Osteocyte (in vitro differentiated cells): Measurements from ENCODE around the gene GABRB3. TPM values are rescaled to one million over a fixed set of nuclear protein-coding genes. Genes with fewer than 3 reads are reported as not detected.

ENCODE experiments used
- DNase-seq: peaks from one replicate; pipeline ENCODE4 v3.0.0; 2021; ENCODE audit warnings: mixed read lengths; ENCODE audit not compliant: unreplicated experiment; ENCODE audit errors: extremely low spot score
- H3K27ac Mint-ChIP-seq: one replicate; pipeline ENCODE4 v1.8.0; 2021; ENCODE audit warnings: mild to moderate bottlenecking, mixed read lengths; ENCODE audit not compliant: unreplicated experiment
- H3K27me3 Mint-ChIP-seq: one replicate; pipeline ENCODE4 v1.8.0; 2021; ENCODE audit warnings: mixed read lengths; ENCODE audit not compliant: unreplicated experiment
- H3K36me3 Mint-ChIP-seq: one replicate; pipeline ENCODE4 v1.8.0; 2021; ENCODE audit warnings: mixed read lengths; ENCODE audit not compliant: unreplicated experiment
- H3K4me1 Mint-ChIP-seq: one replicate; pipeline ENCODE4 v1.8.0; 2021; ENCODE audit warnings: mixed read lengths; ENCODE audit not compliant: unreplicated experiment
- H3K4me3 Mint-ChIP-seq: one replicate; pipeline ENCODE4 v1.8.0; 2021; ENCODE audit warnings: mild to moderate bottlenecking, moderate library complexity, mixed read lengths; ENCODE audit not compliant: unreplicated experiment
- H3K9me3 Mint-ChIP-seq: one replicate; pipeline ENCODE4 v1.8.0; 2021; ENCODE audit warnings: mixed read lengths; ENCODE audit not compliant: unreplicated experiment
- CTCF ChIP-seq: fragments of 200-600 bp; sonication (generic); IDR thresholded peaks from 2 replicates; pipeline ENCODE4 v1.5.0; 2021; ENCODE audit warnings: antibody characterized with exemption, mild to moderate bottlenecking, moderate library complexity
- long read RNA-seq: library from polyadenylated mRNA; unstranded; transcript quantifications from one replicate; pipeline ENCODE4 v2.0.0, GENCODE V29; 2021
- total RNA-seq: library from RNA; stranded (reverse); gene quantifications from 2 replicates; pipeline ENCODE4 v1.2.1, GENCODE V29; 2021

Gene GABRB3
- 7.4 and 9.7 TPM in 2 replicates for total RNA-seq
- long read RNA-seq, transcript GABRB3-203 (7 exons, 1,900 nt), result major isoform, 21 of 23 reads
- long read RNA-seq, partial matches to known transcripts, result 0 of 23 reads
- long read RNA-seq, other reads (novel, unspliced or antisense), result 2 of 23 reads

GRCh38 chr15:26772154-26773066 is at the start of gene GABRB3:
GABRB3 (minus strand) TSS chr15:26773066.
- peaks cover 8% of the 10 kb centered on the region for H3K4me1 Mint-ChIP-seq
- peaks cover 52% of the 10 kb centered on the region for H3K27me3 Mint-ChIP-seq
- peak within 1 kb of the TSS; percentile 72 for H3K4me3 Mint-ChIP-seq
- no peak for TF ChIP-seq CTCF
- no peak for DNase-seq
- no peaks in the 10 kb centered on the region for H3K36me3 Mint-ChIP-seq
- H3K27ac Mint-ChIP-seq, result no peak within 1 kb of the TSS
- H3K9me3 Mint-ChIP-seq, result no peaks in the 10 kb centered on the region

- H3K27ac Mint-ChIP-seq, result no peak overlapping the region
- H3K4me3 Mint-ChIP-seq, result no peak overlapping the region
- no peak for TF ChIP-seq CTCF
- DNase-seq, result no peak
- H3K4me1 Mint-ChIP-seq, result no peaks in the 10 kb centered on the region
- no peaks in the 10 kb centered on the region for H3K27me3 Mint-ChIP-seq
- peaks cover 14% of the 10 kb centered on the region for H3K9me3 Mint-ChIP-seq
- no peaks in the 10 kb centered on the region for H3K36me3 Mint-ChIP-seq
These were observed 34.9 kb upstream of the GABRB3 start for GRCh38 chr15:26807517-26808427.

- no peak for DNase-seq
- no peaks in the 10 kb centered on the region for H3K27me3 Mint-ChIP-seq
- no peak overlapping the region for H3K4me3 Mint-ChIP-seq
- TF ChIP-seq CTCF, result no peak
- no peak overlapping the region for H3K27ac Mint-ChIP-seq
- H3K4me1 Mint-ChIP-seq, result no peaks in the 10 kb centered on the region
- H3K36me3 Mint-ChIP-seq, result no peaks in the 10 kb centered on the region
- H3K9me3 Mint-ChIP-seq, result peaks cover 5% of the 10 kb centered on the region
These were observed 33.7 kb upstream of the GABRB3 start for GRCh38 chr15:26806574-26806973.

- Mint-ChIP-seq H3K36me3 (no peaks in the 10 kb centered on the region), H3K4me1 (no peaks in the 10 kb centered on the region), H3K9me3 (peaks cover 1% of the 10 kb centered on the region), H3K4me3 (no peak overlapping the region), H3K27ac (no peak overlapping the region), H3K27me3 (no peaks in the 10 kb centered on the region)
- no peak for DNase-seq
- no peak for TF ChIP-seq CTCF
These were observed 33.3 kb upstream of the GABRB3 start for GRCh38 chr15:26806151-26806550.
